ENCODE measurements around the gene DNAH7.
"Not testable (repeated sequence)": the region's sequence is repeated elsewhere in the genome, so short reads cannot be mapped to it uniquely, and the experiment has no call there.

The DNAH7 gene

GRCh38 chr2:196068271-196069209 lies at the start of gene DNAH7:
DNAH7 (minus strand) TSS chr2:196068837; CDS start chr2:196068711, 126 bp downstream.
- in situ Hi-C loops (cut with HindIII; ENCODE audit: low sequenced_read_pairs), result no loop called here

GRCh38 chr2:196117214-196117705 lies 48.6 kb upstream of the DNAH7 start:
- in situ Hi-C loops (cut with HindIII; ENCODE audit: low sequenced_read_pairs), result no loop called here

- in situ Hi-C loops (cut with HindIII; ENCODE audit: low sequenced_read_pairs), result no loop called here
Measured at GRCh38 chr2:196113061-196113974, 44.7 kb upstream of the DNAH7 start.

GRCh38 chr2:196112418-196113034 lies 43.9 kb upstream of the DNAH7 start:
- in situ Hi-C loops (cut with HindIII; ENCODE audit: low sequenced_read_pairs), result no loop called here

GRCh38 chr2:196108604-196109003 lies 40.0 kb upstream of the DNAH7 start:
- in situ Hi-C loops (cut with HindIII; ENCODE audit: low sequenced_read_pairs), result no loop called here

- in situ Hi-C loops (cut with HindIII; ENCODE audit: low sequenced_read_pairs), result no loop called here
Measured at GRCh38 chr2:196105951-196106350, 37.3 kb upstream of the DNAH7 start.

GRCh38 chr2:196104066-196104465 lies 35.4 kb upstream of the DNAH7 start:
- in situ Hi-C loops (cut with HindIII; ENCODE audit: low sequenced_read_pairs), result no loop called here

GRCh38 chr2:196103626-196104025 lies 35.0 kb upstream of the DNAH7 start:
- in situ Hi-C loops (cut with HindIII; ENCODE audit: low sequenced_read_pairs), result no loop called here

- in situ Hi-C loops (cut with HindIII; ENCODE audit: low sequenced_read_pairs), result no loop called here
Measured at GRCh38 chr2:196101325-196101991, 32.8 kb upstream of the DNAH7 start.

GRCh38 chr2:196099916-196100315 lies 31.3 kb upstream of the DNAH7 start:
- in situ Hi-C loops (cut with HindIII; ENCODE audit: low sequenced_read_pairs), result no loop called here

GRCh38 chr2:196097864-196098660 lies 29.4 kb upstream of the DNAH7 start:
- in situ Hi-C loops (cut with HindIII; ENCODE audit: low sequenced_read_pairs), result no loop called here

GRCh38 chr2:196096982-196097745 lies 28.5 kb upstream of the DNAH7 start:
- in situ Hi-C loops (cut with HindIII; ENCODE audit: low sequenced_read_pairs), result no loop called here

- in situ Hi-C loops (cut with HindIII; ENCODE audit: low sequenced_read_pairs), result no loop called here
Measured at GRCh38 chr2:196096264-196096663, 27.6 kb upstream of the DNAH7 start.

- in situ Hi-C loops (cut with HindIII; ENCODE audit: low sequenced_read_pairs), result not testable (repeated sequence)
Measured at GRCh38 chr2:196089448-196089847, 20.8 kb upstream of the DNAH7 start.

GRCh38 chr2:196088203-196088602 lies 19.6 kb upstream of the DNAH7 start:
- in situ Hi-C loops (cut with HindIII; ENCODE audit: low sequenced_read_pairs), result no loop called here

- in situ Hi-C loops (cut with HindIII; ENCODE audit: low sequenced_read_pairs), result no loop called here
Measured at GRCh38 chr2:196086517-196087368, 18.1 kb upstream of the DNAH7 start.

GRCh38 chr2:196083601-196084000 lies 15.0 kb upstream of the DNAH7 start:
- in situ Hi-C loops (cut with HindIII; ENCODE audit: low sequenced_read_pairs), result no loop called here

- in situ Hi-C loops (cut with HindIII; ENCODE audit: low sequenced_read_pairs), result no loop called here
Measured at GRCh38 chr2:196080526-196080925, 11.9 kb upstream of the DNAH7 start.

Data from DLD1 (cell line).